HG02588 (cell line): ENCODE measurements around the gene TRAF1.

Experiments
- ATAC-seq: cut with Tn5 transposase; IDR thresholded peaks from one replicate; pipeline ENCODE4 v1.9.1; 2021; ENCODE audit warnings: mild to moderate bottlenecking, moderate library complexity; ENCODE audit not compliant: unreplicated experiment

Gene TRAF1

GRCh38 chr9:120924698-120925534 lies 1.7 kb downstream of the TRAF1 start:
- ATAC-seq: no peak

DNA sequence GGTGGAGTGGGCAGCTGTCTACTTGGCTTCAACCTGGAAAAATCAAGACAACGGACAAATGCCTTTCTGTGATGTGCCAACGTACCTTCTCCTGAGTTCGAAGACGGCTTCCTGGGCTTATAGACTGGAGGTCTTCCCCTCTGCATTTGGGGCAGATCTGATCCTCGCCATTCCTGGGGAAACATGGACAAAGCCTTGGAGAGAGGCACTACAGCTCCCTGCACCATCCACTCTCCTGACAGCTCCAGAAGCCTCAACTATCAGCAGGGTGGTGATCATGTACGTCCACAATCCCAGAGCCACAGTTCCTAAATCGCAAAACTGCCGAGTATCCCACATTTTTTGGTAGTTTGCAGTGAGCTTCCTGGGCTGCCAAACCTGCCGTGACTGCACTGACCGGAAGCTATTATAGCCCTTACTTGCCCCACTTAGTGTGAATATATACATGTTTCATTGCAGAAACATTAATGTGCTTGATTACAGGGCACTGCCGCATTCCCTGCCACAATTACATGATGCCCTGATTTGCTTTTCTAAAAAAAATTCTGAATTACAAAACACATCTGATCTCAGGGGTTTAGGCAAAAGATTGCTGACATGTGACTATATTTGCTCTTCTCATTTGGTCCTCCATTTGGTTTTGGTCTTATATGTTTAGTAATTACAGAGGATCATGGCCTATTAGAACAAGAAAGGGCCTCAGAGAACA lies 2.8 kb downstream of the TRAF1 start:
- no peak for ATAC-seq

- ATAC-seq: no peak
These were observed 4.0 kb downstream of the TRAF1 start for GRCh38 chr9:120922404-120923195.

GRCh38 chr9:120921661-120922181 lies 4.9 kb downstream of the TRAF1 start:
- ATAC-seq: no peak

- no peak for ATAC-seq
These were observed 5.8 kb downstream of the TRAF1 start for GRCh38 chr9:120920806-120921178.

DNA sequence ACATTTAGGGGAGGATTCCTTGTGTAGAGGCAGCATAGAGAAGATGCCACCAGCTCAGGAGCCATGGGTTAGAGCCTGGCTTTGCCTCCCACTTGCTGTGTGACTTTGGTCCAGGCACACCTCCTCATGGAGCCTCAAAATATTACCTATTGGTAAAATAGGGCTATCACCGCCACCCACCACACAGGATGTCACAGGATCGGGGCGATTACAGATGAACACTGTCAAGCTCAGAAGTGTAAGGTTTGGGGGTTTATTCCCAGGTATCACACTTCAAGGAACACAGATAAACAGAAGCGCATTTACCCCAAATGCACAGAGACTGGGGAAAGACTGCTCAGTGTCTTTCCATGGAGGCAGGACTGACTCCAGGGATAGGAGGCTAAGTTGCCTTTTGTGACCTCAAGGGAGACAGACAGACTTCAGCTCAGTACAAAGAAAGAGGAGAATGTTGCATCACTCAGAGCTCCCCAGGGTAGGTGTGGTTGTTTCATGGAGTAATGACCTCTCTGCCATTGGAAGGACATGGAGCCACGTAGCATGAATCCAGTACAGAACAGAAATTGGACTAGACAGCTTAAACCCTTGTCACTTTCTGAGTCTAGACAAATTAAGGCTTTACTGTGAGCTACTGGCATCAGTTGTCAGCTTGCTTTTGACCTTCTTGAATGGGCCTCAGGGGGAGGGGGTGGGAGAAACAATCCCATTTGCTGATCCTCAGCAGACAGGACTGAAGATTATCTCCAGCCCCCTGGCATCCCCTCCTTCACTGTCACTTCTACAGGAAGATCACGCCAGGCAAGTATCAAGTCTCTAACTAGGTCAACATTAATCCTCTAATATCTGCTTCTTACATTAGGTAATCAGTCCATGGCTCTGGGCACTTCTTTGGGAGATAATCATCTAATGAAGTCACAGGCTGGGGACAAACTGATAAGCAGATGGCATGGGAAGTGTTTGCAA lies 6.5 kb downstream of the TRAF1 start:
- no peak for ATAC-seq

- no peak for ATAC-seq
These were observed 7.4 kb downstream of the TRAF1 start for GRCh38 chr9:120918931-120919842.

GRCh38 chr9:120917929-120918762 lies 8.4 kb downstream of the TRAF1 start:
- ATAC-seq: no peak

DNA sequence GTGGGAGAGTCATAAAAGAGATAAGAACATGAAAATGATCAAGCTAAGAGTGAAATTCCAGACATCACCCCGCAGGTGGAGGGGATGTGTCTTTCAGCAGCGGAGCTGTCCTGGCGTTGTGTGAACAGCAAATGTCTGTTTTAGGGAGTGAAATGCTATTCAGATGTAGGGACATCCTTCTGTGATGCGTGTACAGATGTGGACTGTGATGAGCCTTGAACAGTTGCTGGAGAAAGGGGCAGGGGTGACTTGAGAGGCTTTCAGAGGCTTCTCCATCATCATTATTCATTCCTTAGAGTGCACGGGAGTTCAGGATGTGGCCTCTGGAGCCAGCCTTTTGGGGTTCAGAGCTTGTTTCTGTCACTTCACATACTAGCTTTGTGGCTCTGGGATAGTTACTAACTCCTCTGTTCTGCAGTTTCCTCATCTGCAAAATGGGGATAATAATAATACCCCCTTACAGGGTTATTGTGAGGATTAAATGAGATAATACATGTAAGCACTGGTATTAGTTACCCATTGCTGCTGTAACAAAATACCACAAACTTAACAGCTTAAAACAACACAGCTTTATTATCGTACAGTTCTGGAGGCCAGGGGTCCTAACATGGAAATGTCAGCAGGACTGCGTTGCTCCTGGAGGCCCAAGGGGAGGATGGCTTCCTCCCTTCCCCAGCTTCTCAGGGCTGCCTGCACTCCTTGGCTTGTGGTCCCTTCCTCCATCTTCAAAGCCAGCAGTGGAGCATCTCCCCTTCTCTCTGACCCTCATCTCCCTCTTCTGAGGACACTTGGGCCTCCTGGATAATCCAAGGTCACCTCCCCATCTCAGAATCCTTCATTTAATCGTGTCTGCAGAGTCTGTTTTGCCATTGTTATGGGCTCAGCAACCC lies 9.4 kb downstream of the TRAF1 start:
- no peak for ATAC-seq

DNA sequence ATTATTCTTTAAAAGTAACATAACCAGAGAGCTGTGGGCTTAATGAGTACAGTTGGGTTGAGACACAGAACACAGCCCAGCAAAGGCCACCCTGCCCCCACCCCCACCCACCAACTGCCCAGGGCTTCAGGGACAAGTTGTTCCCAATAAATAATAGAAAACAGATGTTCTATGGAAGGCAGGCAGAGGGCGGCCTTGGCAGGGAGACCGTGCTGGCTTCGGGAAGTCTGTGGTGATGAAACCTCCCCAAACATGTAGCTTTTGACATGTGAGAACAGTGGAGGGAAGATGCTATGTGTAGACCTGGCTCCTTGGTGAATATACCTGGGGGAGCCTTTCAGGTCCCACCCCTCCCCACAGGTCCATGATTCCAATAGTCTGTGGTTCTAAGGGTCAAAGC lies 10.0 kb downstream of the TRAF1 start:
- no peak for ATAC-seq

DNA sequence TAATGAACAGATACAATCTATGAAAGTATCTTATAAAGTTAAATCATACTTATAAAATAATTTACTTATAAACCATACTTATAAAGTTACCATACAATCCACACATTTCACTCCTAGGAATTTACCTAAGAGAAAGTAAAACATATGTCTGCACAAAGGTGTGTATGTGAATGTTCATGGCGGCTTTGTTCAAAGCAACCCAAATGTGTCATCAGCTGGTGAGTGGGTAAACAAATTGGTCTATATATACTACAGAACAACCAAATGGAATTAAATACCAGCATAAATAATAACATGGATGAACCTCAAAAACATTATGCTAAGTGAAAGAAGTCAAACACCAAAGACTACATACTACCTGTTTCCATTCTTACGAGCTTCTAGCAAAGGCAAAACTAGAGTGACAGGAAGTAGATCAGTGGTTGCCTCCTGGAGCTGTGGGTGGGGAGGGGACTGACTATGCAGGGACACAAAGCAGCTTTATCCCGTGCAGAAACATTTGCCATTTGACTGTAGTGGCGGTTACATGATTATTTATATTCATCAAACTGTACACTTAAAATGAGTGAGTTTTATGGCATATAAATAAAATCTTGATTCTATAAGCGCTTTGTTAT lies 10.6 kb downstream of the TRAF1 start:
- ATAC-seq: no peak

GRCh38 chr9:120914953-120915352 lies 11.6 kb downstream of the TRAF1 start:
- no peak for ATAC-seq

GRCh38 chr9:120914396-120914795 lies 12.2 kb downstream of the TRAF1 start:
- no peak for ATAC-seq

- ATAC-seq: no peak
These were observed 12.8 kb downstream of the TRAF1 start for GRCh38 chr9:120913647-120914264.

DNA sequence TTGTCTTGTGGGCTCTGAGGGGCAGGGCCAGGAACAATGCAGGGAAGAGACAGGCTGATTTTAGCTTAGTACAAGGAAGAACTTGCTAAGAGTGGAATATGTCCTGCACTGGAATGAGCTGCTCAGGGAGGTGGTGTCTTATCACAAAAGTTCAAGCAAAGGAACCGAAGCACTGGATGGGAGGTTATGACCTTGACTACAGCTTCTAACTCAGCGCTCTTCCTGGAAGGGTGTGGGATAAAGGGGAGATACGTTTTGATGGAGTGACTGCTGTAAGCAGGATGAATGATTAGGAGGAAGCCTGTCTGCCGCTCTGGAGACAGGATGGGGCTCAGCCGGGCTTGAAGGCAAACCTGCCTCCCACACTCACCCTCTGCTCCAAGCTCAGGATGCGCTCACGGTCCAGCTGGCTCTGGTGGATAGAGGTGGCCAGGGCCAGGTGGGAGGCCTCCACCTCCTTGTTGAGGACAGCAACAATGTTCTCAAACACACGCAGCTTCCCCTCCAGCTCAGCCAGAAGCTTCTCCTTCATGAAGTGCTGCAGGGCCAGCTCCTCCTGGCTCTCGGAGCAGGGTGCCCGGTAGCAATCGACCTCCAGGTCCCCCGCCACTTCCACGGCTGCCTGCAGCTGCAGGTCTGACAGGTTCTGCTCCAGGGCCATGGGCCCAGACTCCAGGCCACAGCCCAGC lies 13.5 kb downstream of the TRAF1 start:
- no peak for ATAC-seq

DNA sequence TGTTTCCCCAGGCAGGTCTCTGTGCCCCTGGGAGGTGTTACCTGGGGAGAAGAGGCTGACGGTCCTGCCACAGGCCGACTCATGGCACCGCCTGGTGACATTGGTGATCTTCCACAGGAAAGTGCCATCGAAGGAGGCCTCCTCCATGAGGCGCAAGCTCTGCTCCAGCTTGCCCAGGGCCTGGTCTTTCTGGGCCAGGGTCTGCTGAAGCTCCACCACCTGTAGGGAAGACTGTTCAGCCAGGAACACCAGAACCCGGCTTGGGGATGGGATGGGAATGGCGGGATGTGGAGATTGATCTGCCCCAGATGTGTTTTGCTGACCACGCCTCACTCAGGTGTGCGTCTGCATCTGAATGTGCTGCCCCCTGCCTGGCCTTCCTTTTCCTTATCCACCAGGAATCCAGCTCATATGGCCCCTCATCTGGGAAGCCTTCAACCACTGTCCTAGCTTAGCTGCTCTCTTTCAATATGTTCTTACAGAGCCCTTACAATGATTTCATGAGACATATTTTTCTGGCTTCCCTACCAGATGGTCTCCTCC lies 15.2 kb downstream of the TRAF1 start:
- ATAC-seq: no peak
